ENCODE measurements around the gene SMIM29.
A peak's percentile ranks its signal among the peaks of the same experiment; 100 is the strongest.
"Not testable (repeated sequence)": the region's sequence is repeated elsewhere in the genome, so short reads cannot be mapped to it uniquely, and the experiment has no call there.

SMIM29 gene

GRCh38 chr6:34248727-34249468 is at the start of gene SMIM29:
Gene SMIM29 (minus strand): TSS chr6:34249006. CDS start chr6:34247791, 1,215 bp downstream.
- peak; percentile 93 for DNase-seq

DNA sequence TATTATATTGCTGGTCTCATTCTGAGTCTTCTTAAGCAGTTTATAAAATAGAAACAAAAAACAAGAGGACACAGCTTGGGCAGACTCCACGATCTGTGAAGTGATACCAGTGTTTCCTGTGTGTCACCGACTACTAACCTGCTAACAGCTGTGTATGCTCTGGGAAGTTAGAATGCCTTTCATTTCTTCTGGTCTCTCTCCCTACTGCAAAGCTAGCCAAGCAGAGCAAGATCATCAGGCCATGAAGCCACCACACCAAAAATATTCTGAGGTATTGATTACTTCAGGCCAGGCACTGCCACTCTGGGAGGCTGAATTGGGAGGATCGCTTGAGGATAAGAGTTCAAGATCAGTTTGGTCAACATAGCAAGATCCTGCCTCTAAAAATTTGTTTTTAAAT is 46.9 kb upstream of the SMIM29 start:
- no peak for DNase-seq

DNA sequence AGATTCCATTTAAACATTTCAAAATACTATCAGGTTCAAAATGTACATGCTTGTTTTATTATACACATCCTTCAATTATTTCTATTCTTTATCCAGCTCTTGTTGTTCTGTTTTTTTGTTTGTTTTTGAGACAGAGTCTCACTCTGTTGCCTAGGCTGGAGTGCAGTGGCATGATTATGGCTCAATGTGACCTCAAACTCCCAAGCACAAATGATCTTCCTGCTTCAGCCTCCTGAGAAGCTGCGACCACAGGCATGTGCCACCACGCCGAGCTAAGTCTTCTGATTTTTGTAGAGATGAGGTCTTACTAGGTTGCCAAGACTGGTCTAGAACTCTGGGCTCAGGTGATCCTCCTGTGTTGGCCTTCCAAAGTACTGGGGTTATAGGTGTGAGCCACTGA is 44.1 kb upstream of the SMIM29 start:
- DNase-seq, result no peak

- no peak for DNase-seq
Observed at GRCh38 chr6:34289137-34289536, 40.3 kb upstream of the SMIM29 start.

GRCh38 chr6:34288581-34288980 is 39.8 kb upstream of the SMIM29 start:
- DNase-seq, result no peak

DNA sequence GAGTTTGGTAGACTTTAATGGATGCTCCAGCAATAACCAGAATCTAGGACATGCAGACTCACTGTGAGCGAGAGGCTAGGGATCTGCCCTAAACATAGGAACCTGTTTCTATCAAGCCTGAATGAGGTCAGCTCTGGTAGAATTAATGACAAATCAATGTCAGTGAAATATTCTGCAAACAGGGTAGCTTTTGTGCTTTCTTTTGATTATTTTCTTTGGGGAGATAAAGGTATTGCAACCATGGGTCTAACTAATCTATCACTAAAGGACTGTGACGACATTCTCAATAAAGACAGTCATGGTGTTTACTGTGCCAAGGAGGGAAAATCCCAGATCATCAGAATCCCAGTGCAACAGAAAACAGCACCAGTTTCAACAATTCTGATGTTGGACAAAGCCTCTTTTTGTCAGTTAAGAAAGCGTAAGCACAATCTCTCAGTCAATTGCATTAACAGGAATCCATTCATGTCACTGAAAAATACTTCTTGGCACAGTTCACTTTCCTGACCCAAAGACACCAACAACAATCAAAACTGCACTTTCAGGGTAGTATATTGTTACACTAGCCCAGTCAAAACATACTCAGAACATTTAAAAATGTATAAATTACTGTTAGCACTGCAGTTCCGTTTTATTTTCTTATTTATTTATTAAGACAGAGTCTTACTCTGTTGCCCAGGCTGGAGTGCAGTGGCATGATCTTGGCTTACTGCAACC is 36.8 kb upstream of the SMIM29 start:
- no peak for DNase-seq

DNA sequence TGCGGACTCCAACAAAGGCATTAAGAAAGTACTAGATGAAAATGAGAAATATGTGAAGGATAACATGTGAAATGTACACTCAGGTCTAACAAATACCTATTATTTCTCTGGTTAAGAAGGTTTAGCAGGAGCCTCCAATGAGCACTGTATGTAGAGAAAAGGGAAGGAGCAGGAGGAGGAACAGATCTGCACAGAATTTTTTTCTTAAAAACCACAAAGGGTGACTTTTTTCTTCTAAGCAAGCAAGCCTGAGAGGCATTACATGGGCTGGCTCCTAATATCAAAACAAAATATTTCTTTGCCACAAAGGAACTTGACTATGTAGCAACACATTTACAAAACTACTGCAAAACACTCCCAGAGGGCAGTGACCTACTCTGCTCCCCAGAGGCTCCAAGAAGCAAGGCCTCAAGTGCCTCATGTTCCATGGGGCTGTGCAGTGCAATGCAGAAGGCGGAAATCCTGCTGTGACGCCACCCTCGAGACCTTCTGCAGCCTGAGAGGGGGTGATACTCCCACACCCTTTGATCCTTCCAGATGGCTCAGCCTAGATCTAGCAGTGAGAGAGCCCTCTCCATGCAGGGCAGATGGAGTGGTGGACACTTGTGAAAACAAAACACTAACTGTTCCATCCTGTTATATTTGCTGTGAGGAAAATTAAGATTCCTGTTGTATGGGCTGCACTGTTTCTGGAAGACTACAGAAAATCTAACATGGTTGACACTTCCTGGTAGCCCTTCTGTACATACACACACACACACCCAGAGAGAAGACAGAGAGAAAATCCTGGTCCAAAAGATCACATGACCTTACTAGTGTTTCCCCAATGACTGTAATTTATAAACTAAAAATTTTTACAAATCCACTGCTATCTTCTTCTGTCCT is 36.0 kb upstream of the SMIM29 start:
- DNase-seq, result no peak

DNA sequence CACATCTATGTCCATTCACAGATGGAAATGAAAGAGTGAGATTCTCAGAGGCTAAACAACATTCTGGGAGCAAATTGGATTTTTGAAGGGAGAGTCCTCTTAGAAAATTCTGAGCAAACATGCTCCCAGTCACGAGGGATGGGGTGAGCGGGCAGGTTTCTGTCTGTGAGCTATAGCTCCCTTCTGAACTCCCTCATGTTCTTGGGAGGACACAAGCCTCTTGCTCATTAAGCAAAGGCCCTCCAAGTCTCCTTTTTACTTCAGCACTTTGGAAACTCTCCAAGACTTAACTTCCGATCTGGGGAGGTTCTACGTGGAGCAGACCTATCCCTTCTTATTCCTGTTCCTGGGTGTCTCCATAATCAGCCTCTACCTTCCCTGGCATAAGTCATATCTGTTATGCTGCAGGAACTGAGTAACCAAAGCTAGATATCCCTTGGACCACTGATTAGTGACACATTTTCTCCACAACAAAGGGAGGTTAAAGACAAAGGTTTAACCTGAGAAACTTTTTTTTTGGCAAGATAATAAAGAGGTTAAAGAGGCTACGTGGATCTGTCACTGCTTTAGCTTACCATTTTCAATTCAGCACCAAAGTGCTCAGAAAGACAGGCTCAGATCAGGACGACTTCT is 33.0 kb upstream of the SMIM29 start:
- no peak for DNase-seq

DNA sequence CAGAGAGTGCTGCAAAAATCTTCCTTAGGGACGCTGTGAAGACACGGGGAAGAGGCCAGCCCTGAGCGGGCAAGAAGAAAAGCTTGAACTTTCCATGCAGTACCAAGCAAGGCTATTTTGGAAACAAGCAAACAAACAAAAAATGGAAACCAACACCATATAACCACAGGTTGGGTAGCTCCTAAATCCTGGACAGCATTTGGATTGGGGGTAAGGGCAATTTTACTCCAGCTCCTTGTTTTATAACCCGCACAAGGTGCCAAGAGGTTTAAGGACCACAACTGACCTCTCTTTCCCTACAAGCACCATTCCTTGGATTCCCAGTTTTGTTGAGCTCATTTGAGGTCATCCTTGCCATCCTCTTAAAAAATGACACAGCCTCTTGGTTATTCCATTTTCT is 31.4 kb upstream of the SMIM29 start:
- DNase-seq, result no peak

DNA sequence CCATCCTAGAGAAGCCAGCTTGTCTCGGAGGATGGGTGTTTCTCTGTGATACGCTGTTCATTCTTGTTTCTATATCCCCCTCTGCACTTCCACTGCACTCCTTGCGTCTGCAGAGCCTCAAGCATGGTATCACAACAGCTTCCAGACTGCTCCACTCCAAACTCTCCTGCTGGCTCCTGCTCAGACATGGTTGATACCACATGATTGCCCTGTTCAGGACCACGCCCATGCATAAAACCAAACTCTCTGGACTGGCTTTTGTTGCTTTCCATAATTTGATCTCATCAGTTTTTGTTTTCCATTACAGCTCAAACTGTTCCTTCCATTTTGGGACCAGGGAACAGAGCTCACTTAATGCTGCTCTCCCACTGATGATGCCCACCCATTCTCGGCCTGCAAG is 30.0 kb upstream of the SMIM29 start:
- no peak for DNase-seq

- no peak for DNase-seq
Observed at GRCh38 chr6:34277763-34278112, 28.9 kb upstream of the SMIM29 start.

- no peak for DNase-seq
Observed at GRCh38 chr6:34276881-34277762, 28.3 kb upstream of the SMIM29 start.

- no peak for DNase-seq
Observed at GRCh38 chr6:34276191-34276590, 27.4 kb upstream of the SMIM29 start.

DNA sequence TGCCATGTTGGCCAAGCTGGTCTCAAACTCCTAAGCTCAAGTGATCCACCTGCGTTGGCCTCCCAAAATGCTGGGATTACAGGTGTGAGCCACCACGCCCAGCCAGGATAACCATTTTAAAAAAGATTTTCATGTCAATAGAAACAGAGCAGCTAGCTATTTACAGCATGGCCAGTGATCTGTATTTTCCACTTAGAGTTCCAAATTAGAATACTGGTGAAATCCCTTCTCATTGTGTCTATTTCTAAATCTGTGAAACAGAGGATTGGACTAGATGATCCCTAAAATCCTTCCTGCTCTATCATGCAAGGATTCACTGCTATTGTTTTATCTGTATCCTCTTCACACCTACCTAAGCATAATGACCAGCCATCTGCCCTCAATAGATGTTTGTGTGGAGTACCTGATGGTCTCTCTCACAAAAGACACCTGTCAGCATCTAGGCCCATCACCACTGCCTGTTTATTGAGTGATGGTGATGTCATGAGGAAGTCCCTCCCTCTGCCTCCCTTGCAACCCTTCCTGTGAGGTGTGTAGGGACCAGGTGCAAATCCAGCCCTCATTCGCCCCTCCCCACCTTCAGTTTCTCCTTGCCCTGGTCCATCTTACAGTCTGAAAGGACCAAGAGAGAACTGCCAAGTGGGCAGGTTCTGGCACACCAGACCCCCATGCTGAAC is 26.5 kb upstream of the SMIM29 start:
- no peak for DNase-seq

DNA sequence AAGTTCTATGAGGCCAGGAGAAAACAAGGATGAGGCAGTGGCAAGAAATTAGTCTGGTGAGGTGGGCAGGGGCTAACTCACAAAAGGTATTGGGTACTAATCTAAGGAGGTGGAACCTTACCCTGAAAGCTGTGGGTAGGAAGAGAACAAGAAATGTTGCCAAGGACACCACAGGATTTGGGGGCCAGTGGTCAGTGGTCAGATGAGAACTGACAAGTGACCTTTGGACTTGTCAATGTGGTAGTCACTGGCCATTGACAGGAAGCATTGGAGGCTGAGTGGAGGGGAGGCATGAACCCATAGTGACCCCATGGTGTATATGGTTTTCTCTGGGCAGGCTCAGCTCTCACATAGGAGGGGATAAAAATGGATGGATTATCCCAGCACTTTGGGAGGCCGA is 25.3 kb upstream of the SMIM29 start:
- DNase-seq, result no peak

- DNase-seq, result peak; percentile 88
Observed at GRCh38 chr6:34273242-34273805, 24.5 kb upstream of the SMIM29 start.

GRCh38 chr6:34272013-34272926 is 23.5 kb upstream of the SMIM29 start:
- DNase-seq, result no peak

GRCh38 chr6:34269658-34270341 is 21.0 kb upstream of the SMIM29 start:
- DNase-seq, result not testable (repeated sequence)

DNA sequence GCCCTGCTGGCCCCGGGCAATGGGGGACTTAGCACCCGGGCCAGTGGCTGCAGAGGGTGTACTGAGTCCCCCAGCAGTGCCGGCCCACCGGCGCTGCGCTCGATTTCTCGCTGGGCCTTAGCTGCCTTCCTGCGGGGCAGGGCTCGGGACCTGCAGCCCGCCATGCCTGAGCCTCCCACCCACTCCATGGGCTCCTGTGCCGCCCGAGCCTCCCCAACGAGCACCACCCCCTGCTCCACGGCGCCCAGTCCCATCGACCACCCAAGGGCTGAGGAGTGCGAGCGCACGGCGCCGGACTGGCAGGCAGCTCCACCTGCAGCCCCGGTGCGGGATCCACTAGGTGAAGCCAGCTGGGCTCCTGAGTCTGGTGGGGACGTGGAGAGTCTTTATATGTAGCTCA is 20.3 kb upstream of the SMIM29 start:
- DNase-seq, result not testable (repeated sequence)

Measured in NCI-H226 (cell line).